PC-9 (cell line): Measurements from ENCODE around the gene SOAT2.

Source experiments
- CTCF ChIP-seq: fragments of 200-600 bp; sonication (generic); conservative IDR thresholded peaks from 2 replicates; pipeline ENCODE4 v1.6.1; 2017; ENCODE audit warnings: mixed run types, antibody characterized with exemption, mild to moderate bottlenecking, moderate library complexity
- EZH2 ChIP-seq: fragments of 200-600 bp; sonication (generic); IDR thresholded peaks from 2 replicates; pipeline ENCODE4 v1.8.0; 2017; ENCODE audit warnings: antibody characterized with exemption, low read depth

DNA sequence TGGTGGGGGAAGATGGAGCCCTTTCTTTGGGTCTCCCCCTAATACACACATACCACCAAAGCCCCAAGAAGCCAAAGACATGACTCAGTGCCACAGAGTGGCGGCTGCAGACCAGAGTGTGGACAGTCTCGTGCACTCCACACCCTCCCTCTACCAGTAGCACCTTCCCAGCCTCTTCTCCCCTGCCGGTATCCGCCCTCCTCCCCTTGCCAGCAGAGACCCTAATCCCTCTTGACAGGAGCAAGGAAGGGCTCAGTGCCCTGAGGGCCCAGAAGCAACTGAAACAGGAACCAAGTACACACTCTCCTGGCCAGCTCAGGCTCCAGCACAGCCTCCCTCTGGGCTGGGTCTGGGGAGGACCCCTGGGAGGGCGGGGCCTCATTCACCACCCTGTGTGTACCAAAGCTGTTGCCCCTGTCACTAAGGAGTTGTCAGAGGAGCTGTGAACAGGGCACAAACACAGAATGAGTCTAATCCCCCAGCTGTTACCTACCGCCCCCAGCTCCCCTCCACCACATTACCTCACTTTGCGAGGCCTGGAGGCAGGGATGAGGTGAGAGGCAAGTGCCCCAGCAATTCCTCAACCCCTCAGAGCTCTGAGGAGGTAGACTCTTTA, 32.3 kb upstream of the SOAT2 start:
- no peak for TF ChIP-seq CTCF
- no peak for TF ChIP-seq EZH2
